Ramos (cell line): ENCODE measurements around the gene GPR160.

Source experiments
- in situ Hi-C: fragments of 300-500 bp; cut with MboI; formaldehyde crosslinking; loops from one replicate; pipeline ENCODE4 v1.14.3; 2022; ENCODE audit warnings: low sequenced_read_pairs; ENCODE audit not compliant: unreplicated experiment

Gene GPR160

DNA sequence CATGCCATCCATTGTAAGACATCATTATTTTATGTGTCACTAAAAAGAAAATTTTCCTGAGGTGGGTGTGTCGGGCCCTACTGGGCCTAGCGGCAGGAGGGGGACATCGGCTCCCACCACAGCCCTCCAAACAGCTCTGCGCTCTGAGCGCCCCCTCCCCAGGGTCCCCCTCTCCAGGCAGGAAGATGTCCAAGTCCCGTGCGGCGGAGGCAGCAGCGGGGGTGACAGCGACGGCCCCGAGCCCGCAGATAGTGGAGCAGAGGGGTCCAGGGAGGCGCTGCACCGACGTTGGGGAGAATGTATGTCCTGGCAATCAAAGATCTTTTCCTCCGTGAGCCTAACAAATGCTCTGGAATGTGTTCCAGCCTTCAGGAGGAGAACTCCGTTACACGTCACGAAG lies 24.3 kb downstream of the GPR160 start:
- in situ Hi-C loops, result no loop called here

DNA sequence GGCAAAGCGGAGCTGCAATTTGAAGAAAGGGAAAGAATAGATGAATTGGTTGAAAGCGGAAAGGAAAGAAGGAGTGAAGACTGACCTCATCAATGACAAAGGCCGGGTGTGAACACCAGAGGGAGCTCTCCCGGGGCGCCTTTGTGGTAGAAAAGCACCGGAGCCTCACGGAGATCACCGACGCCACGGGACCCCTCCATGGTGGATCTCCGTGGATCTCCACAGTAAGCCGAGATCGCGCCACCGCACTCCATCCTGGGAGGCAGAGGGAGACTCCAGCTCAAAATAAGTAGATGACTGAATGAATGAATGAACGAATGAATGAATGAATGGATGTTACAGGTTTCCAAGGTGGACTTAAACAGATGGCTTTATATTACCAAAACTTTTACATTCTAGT lies 25.0 kb downstream of the GPR160 start:
- in situ Hi-C loops, result no loop called here

GRCh38 chr3:170063691-170064090 lies 25.9 kb downstream of the GPR160 start:
- in situ Hi-C loops, result no loop called here

DNA sequence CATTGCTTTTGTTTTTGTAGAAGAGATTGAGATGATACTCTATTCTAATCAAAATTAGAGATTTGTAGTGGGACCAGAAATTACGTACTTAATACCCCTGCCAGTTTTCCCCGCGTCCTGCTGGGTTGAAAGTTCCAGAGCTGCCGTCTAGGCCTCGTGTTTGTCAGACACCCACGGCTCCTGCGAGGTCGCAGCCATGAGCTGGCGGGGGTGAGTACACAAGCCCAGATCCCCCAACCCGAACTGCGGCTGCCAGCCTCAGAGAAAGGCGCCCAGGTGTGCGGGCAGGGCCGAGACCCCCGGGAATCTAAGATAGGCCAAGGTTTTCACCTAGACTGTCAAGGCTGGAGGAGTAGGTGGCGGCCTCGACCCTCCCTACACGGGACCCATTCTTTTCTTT lies 26.3 kb downstream of the GPR160 start:
- in situ Hi-C loops, result no loop called here

GRCh38 chr3:170075441-170076091 lies 37.8 kb downstream of the GPR160 start:
- in situ Hi-C loops, result no loop called here

DNA sequence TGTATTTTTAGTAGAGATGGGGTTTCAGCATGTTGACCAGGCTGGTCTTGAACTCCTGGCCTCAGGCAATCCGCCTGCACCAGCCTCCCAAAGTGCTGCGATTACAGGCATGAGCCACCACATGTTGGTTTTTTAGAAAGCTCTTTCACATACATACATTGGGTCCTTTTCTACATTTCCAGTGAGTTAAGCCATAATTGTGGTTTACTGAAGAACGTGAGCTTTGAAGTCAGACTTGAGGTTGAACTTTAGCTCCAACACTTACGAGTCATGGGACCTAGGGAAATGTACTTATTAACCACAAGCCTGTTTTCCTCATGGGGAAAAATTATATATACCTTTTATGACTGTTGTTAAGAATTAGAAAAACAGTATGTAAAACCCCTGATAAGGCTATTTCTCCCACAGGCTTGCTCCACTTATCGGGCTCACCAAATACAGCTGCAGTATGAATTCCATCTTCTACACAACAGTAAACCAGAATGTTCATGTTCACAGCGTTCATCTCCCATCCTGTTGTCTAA lies 39.0 kb downstream of the GPR160 start:
- in situ Hi-C loops, result no loop called here

DNA sequence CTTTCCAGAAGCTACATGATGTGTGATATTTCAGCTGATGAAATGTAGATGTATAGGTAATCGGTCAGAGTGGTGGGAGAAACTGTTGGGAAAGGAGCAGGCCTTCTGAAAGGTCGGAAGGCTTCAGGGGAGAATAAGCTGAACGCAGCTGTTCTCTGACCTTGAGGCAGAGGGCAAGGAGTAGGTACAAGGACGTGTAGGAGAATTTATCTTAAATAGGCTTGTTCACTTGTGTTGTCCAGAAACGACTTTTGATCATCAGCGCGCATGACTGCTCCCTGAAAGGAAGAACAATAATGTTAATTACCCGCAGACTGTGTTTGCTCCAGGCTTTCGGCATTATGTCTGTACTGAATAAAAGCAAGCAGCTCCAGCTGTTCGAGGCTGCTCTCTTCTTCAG lies 39.6 kb downstream of the GPR160 start:
- in situ Hi-C loops, result no loop called here

DNA sequence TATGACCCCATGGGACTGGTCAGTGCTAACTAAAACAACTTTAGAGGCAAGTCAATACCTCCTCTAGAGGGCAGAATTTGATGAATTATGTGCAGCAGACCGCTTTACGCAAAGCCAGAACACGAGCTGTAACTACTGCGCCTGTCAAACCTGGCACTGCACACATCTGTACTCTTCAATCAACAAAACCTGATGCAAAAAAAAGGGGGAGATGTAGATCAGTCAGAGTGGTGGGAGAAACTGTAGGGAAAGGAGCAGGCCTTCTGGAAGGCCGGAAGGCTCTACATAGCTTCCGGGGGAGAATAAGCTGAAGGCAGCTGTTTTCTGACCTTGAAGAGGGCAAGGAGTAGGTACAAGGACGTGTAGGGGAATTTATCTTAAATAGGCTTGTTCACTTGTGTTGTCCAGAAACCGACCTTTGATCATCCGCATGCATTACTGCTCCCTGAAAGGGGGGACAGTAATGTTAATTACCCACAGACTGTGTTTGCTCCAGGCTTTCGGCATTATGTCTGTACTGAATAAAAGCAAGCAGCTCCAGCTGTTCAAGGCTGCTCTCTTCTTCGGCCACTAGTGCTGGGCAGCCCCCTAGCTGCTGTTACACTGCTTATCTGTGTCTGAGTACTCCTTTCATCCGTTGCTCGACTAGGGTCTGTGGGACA lies 41.0 kb downstream of the GPR160 start:
- in situ Hi-C loops, result no loop called here

GRCh38 chr3:170079536-170080165 lies 41.9 kb downstream of the GPR160 start:
- in situ Hi-C loops, result no loop called here

GRCh38 chr3:170080605-170081004 lies 42.8 kb downstream of the GPR160 start:
- in situ Hi-C loops, result no loop called here

- in situ Hi-C loops, result no loop called here
Observed at GRCh38 chr3:170081079-170081741, 43.4 kb downstream of the GPR160 start.

DNA sequence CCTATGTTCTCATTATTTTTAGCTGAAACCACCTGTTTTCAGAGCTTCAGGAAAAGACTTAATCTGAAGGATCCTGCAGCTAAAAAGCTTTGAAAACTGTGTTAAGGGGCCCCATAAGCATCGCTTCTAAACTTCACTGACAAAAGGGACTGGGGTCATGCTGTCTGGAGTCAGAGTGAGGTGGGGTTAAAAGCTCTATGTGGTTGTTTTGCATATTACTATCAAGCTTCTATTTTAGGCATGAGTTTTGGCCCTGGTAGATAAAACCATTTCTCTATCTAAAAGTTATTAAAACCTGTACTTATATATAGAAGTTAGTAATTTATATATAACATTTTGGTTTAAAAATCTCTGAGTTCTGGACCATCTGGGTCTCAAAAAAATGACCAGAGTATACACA lies 45.5 kb downstream of the GPR160 start:
- in situ Hi-C loops, result no loop called here

DNA sequence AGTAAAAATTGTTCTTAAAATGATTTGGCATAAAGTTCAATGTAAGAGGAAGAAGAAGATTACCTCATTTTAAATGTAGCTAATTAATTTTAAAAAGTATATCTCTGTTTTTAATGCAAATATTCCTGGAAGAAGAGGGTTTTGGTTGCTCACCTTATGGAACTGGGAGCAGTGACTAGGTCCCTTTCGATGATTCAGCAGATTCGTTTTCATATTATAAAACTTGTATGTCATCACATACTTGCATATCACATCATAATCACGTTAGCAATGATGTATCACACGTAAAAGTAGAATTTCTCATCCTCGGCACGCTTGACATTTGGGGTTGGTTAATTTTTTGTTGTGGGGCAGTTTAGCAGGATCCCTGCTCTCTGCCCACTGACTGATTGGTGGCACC lies 47.6 kb downstream of the GPR160 start:
- in situ Hi-C loops, result no loop called here

GRCh38 chr3:170089862-170090600 lies 52.2 kb downstream of the GPR160 start:
- in situ Hi-C loops, result no loop called here

- in situ Hi-C loops, result no loop called here
Observed at GRCh38 chr3:170090601-170090981, 52.8 kb downstream of the GPR160 start.

DNA sequence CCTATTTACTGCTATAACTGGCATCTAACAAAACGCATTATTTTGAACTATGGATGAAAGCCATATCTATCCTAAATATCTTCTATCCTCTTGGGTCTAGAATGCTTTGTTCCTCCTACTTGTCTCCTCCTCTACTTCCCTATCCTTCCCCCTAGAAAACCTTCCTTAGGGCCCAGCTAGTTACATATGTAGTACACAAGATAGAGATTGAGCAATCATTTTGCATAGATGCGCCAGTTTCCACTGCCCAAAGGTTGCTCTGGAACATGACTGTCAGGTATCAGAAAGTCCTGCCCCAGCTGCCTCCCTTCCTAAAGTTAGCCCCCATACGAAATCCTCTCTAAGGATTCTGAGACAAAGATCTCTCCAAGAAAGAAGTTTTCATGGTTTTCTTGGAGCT lies 55.1 kb downstream of the GPR160 start:
- in situ Hi-C loops, result no loop called here

GRCh38 chr3:170095771-170096170 lies 58.0 kb downstream of the GPR160 start:
- in situ Hi-C loops, result no loop called here

DNA sequence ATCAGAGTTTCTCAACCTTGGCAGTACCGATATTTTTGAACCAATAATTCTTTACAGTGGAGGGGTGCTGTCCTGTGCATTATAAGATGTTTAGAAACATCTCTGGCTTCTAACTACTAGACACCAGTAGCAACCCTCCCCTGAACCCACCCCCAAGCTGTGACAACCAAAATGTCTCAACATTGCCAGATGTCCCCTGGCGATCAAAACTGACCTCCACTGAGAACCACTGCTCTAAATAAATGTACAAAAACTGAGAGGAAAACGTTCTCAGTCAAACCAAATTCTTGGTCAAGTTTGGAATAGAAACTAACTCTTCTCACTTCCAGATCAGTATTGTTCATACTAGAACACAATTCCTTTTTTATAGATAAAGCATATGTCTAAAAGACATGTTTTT lies 58.5 kb downstream of the GPR160 start:
- in situ Hi-C loops, result no loop called here

- in situ Hi-C loops, result no loop called here
Observed at GRCh38 chr3:170098753-170099152, 61.0 kb downstream of the GPR160 start.

DNA sequence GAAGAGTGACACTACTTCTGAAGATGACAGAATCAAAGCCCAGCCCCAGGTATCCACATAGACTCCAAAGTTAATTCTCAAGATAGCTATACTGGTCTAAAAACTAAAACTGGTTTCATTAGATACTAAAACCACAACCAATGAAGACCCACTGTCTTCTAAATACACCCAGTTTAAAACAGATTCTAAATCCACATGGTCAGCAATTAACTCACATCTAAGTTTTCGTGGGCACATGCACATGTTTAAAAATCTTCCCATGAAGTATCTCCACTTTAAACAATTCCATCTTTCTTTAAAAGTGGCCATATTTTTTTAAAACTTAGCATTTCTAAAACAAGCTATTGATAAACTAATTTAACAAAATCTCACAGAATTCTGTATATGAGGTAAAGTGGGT lies 63.1 kb downstream of the GPR160 start:
- in situ Hi-C loops, result no loop called here
